HEK293T (cell line): ENCODE data around the gene SCARB1.

ENCODE experiments used
- CTCF ChIA-PET: fragments of 350-600 bp; formaldehyde crosslinking; extraction: SDS; loops from one replicate; lab custom pipeline; 2021; ENCODE audit warnings: antibody characterized with exemption, inconsistent platforms; lab: Yijun Ruan, JAX
- POLR2A ChIA-PET: fragments of 350-600 bp; formaldehyde crosslinking; extraction: SDS; loops from one replicate; lab custom pipeline; 2020; ENCODE audit warnings: antibody characterized with exemption, inconsistent platforms; lab: Yijun Ruan, JAX
- DNase-seq: peaks from one replicate; pipeline ENCODE4 v3.0.0; 2012; ENCODE audit warnings: mixed read lengths; ENCODE audit errors: extremely low spot score
- ARNT ChIP-seq: fragments of 450-650 bp; IDR thresholded peaks from 2 replicates; pipeline ENCODE4 v1.6.1; 2017; ENCODE audit warnings: mild to moderate bottlenecking
- BHLHE40 ChIP-seq: fragments of 450-650 bp; IDR thresholded peaks from 2 replicates; pipeline ENCODE4 v1.6.1; 2016; ENCODE audit warnings: mild to moderate bottlenecking, moderate library complexity, borderline replicate concordance
- CTBP1 ChIP-seq: fragments of 450-650 bp; IDR thresholded peaks from 2 replicates; pipeline ENCODE4 v1.6.1; 2016; ENCODE audit warnings: borderline replicate concordance
- ELF4 ChIP-seq: fragments of 450-650 bp; IDR thresholded peaks from 2 replicates; pipeline ENCODE4 v1.6.1; 2017; ENCODE audit warnings: antibody characterized with exemption
- FOXA1 ChIP-seq: fragments of 450-650 bp; IDR thresholded peaks from 2 replicates; pipeline ENCODE4 v1.6.1; 2016; ENCODE audit warnings: mild to moderate bottlenecking
- FOXK2 ChIP-seq: fragments of 450-650 bp; IDR thresholded peaks from 2 replicates; pipeline ENCODE4 v1.6.1; 2016; ENCODE audit warnings: mild to moderate bottlenecking
- FOXM1 ChIP-seq: fragments of 450-650 bp; IDR thresholded peaks from 2 replicates; pipeline ENCODE4 v1.6.1; 2017; ENCODE audit warnings: mild to moderate bottlenecking, borderline replicate concordance
- HDGF ChIP-seq: fragments of 450-650 bp; IDR thresholded peaks from 2 replicates; pipeline ENCODE4 v1.6.1; 2017; ENCODE audit warnings: antibody characterized with exemption, borderline replicate concordance
- L3MBTL2 ChIP-seq: fragments of 450-650 bp; conservative IDR thresholded peaks from 2 replicates; pipeline ENCODE4 v1.6.1; 2016; ENCODE audit warnings: mild to moderate bottlenecking
- LEF1 ChIP-seq: fragments of 450-650 bp; IDR thresholded peaks from 2 replicates; pipeline ENCODE4 v1.6.1; 2017; ENCODE audit warnings: mild to moderate bottlenecking, borderline replicate concordance
- NFRKB ChIP-seq: fragments of 450-650 bp; IDR thresholded peaks from 2 replicates; pipeline ENCODE4 v1.6.1; 2016; ENCODE audit warnings: mild to moderate bottlenecking, moderate library complexity
- PKNOX1 ChIP-seq: fragments of 450-650 bp; IDR thresholded peaks from 2 replicates; pipeline ENCODE4 v1.6.1; 2016
- SP1 ChIP-seq: fragments of 450-650 bp; IDR thresholded peaks from 2 replicates; pipeline ENCODE4 v1.6.1; 2017
- SUZ12 ChIP-seq: fragments of 450-650 bp; IDR thresholded peaks from 2 replicates; pipeline ENCODE4 v1.6.1; 2016; ENCODE audit warnings: mild to moderate bottlenecking
- TARDBP ChIP-seq: fragments of 450-650 bp; IDR thresholded peaks from 2 replicates; pipeline ENCODE4 v1.6.1; 2016
- ZNF384 ChIP-seq: fragments of 450-650 bp; IDR thresholded peaks from 2 replicates; pipeline ENCODE4 v1.6.1; 2016

SCARB1 gene

GRCh38 chr12:124861492-124861891, 2.2 kb downstream of the SCARB1 start:
- ChIA-PET POLR2A (interaction anchor here (2.4 kb wide), 1 partner anchor 53 kb away, joined by 5 read pairs; the partner anchor contains the start of gene UBC), CTCF (interaction anchor here (0.5 kb wide), 1 partner anchor 42 kb away, joined by 6 read pairs; no protein-coding TSS in a partner anchor)
- peak; percentile 33 for DNase-seq
- TF ChIP-seq ZNF384 (no peak), L3MBTL2 (no peak), CTBP1 (no peak), ELF4 (no peak), HDGF (no peak), BHLHE40 (no peak), SP1 (no peak), PKNOX1 (no peak), SUZ12 (no peak), FOXA1 (no peak), ARNT (no peak), FOXM1 (no peak), FOXK2 (no peak), NFRKB (no peak)

GRCh38 chr12:124857921-124858461, 5.7 kb downstream of the SCARB1 start:
- ChIA-PET CTCF (no interaction called here), POLR2A (no interaction called here)
- TF ChIP-seq PKNOX1 = peak; percentile 57
- TF ChIP-seq LEF1 = no peak
- no peak for DNase-seq

- ChIA-PET POLR2A (no interaction called here), CTCF (no interaction called here)
- no peak for DNase-seq
- TF ChIP-seq SP1 (no peak), ELF4 (no peak), HDGF (no peak), BHLHE40 (no peak), NFRKB (no peak), TARDBP (no peak), CTBP1 (no peak), FOXK2 (no peak), FOXA1 (no peak), PKNOX1 (no peak), FOXM1 (no peak)
These were observed 6.9 kb downstream of the SCARB1 start for GRCh38 chr12:124856842-124857178.

GRCh38 chr12:124856132-124856841, 7.4 kb downstream of the SCARB1 start:
- CTCF ChIA-PET = interaction anchor here (0.6 kb wide), 1 partner anchor 37 kb away, joined by 3 read pairs; no protein-coding TSS in a partner anchor
- POLR2A ChIA-PET = no interaction called here
- TF ChIP-seq LEF1 = no peak
- no peak for TF ChIP-seq L3MBTL2
- TF ChIP-seq FOXK2 = no peak
- TF ChIP-seq ZNF384 = no peak
- TF ChIP-seq ELF4 = no peak
- no peak for TF ChIP-seq ARNT
- TF ChIP-seq SUZ12 = no peak
- no peak for TF ChIP-seq TARDBP
- no peak for TF ChIP-seq FOXM1
- no peak for TF ChIP-seq CTBP1
- no peak for TF ChIP-seq PKNOX1
- TF ChIP-seq HDGF = no peak
- TF ChIP-seq FOXA1 = no peak
- no peak for TF ChIP-seq NFRKB
- no peak for TF ChIP-seq SP1
- TF ChIP-seq BHLHE40 = no peak
- DNase-seq = no peak

GRCh38 chr12:124855275-124855957, 8.2 kb downstream of the SCARB1 start:
- DNase-seq = no peak
- TF ChIP-seq BHLHE40 (no peak), NFRKB (no peak), SUZ12 (no peak), PKNOX1 (no peak), FOXK2 (no peak), TARDBP (no peak), LEF1 (no peak), ELF4 (no peak), L3MBTL2 (no peak), FOXA1 (no peak)
- ChIA-PET CTCF (interaction anchor here (0.5 kb wide), 1 partner anchor 76 kb away, joined by 4 read pairs; no protein-coding TSS in a partner anchor), POLR2A (no interaction called here)
